ENCODE results near the gene ETS1. TPM values are rescaled to one million over a fixed set of nuclear protein-coding genes. Genes with fewer than 3 reads are reported as not detected.

The ETS1 gene
- total RNA-seq, 1 donor from 2014 or later, result 45.3 TPM

- H3K4me1 ChIP-seq, result peaks cover 24% of the 10 kb centered on the region
- H3K4me3 ChIP-seq, result no peak overlapping the region
- no peak for TF ChIP-seq CTCF (IDR thresholded peaks at IDR 0.05; ENCODE audit: borderline replicate concordance)
- H3K27ac ChIP-seq (replicated peaks), result no peak overlapping the region
- no peaks in the 10 kb centered on the region for H3K27me3 ChIP-seq (ENCODE audit: low read depth)
- H3K9me3 ChIP-seq (replicated peaks), result no peaks in the 10 kb centered on the region
- no peak for DNase-seq
- H3K36me3 ChIP-seq, result no peaks in the 10 kb centered on the region
- intact Hi-C loops (cut with micrococcal nuclease), result no loop called here
Observed at GRCh38 chr11:128590587-128590986, 3.2 kb upstream of the ETS1 start.

DNA sequence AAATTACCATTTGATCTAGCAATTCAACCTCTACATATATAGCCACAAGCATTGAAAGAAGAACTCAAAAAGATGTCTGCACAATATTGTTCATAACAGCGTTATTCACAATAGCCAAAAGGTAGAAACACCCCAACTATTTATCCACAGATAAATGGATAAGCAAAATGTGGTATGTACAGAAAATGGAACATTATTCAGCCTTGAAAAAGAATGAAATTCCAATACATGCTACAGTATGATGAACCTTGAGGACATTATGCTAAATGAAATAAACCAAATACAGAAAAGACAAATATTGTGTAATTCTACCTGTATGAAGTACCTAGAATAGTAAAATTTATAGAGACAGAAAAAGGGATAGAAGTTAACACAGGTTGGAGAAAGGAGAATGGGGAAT lies 2.6 kb upstream of the ETS1 start:
- intact Hi-C loops (cut with micrococcal nuclease), result no loop called here
- H3K27me3 ChIP-seq (ENCODE audit: low read depth), result no peaks in the 10 kb centered on the region
- no peak for TF ChIP-seq CTCF (IDR thresholded peaks at IDR 0.05; ENCODE audit: borderline replicate concordance)

DNA sequence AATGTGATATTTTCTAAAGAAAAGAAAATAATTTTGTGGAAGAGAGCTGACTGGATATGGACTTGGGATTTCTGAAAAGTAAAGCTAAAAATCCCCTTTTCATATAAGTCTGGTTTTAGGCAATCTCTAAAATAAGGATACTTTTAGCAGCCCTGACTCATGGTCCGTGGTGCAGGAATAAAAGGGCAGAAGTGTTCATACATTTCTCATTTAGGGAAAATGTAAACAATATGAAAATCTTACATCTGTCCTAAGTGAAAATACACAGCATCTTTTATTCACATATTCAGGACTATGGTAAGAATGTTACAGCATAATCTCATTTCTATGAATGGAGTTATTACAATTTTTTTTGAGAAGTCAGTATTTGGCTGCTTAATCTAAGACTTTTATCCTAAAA lies 735 bp upstream of the ETS1 start:
- Histone ChIP-seq H3K4me1 (peaks cover 35% of the 10 kb centered on the region), H3K27me3 (ENCODE audit: low read depth) (no peaks in the 10 kb centered on the region), H3K36me3 (no peaks in the 10 kb centered on the region), H3K27ac (replicated peaks) (no peak overlapping the region), H3K9me3 (replicated peaks) (no peaks in the 10 kb centered on the region), H3K4me3 (no peak overlapping the region)
- TF ChIP-seq CTCF (IDR thresholded peaks at IDR 0.05; ENCODE audit: borderline replicate concordance), result no peak
- intact Hi-C loops (cut with micrococcal nuclease), result no loop called here
- DNase-seq, result no peak

More for the DNA sequence above, 2.6 kb upstream of the ETS1 start:
- Histone ChIP-seq H3K4me1 (peaks cover 28% of the 10 kb centered on the region), H3K36me3 (no peaks in the 10 kb centered on the region), H3K9me3 (replicated peaks) (no peaks in the 10 kb centered on the region), H3K4me3 (no peak overlapping the region), H3K27ac (replicated peaks) (no peak overlapping the region)
- no peak for DNase-seq

DNA sequence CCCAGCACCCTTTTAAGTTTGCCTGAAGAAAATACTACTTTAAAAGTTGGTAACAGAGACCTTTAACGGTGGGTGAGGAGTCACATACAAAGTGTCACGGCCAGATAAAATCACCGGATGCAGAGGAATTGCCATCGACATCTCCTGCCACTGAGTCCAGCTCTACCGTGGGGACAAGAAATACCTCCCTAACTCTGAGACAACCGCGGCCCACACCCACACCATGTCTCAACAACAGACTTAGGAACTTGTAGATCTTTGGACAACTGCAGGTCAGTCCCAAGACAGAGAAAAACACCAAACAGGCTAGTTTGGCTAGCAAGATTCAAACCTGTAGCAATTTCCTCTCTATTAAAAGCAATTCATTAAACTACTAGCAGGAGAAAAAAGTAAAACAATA lies 669 bp downstream of the ETS1 start:
- intact Hi-C loops (cut with micrococcal nuclease), result no loop called here
- no peaks in the 10 kb centered on the region for H3K9me3 ChIP-seq (replicated peaks)
- H3K27me3 ChIP-seq (ENCODE audit: low read depth), result no peaks in the 10 kb centered on the region
- peak overlapping the region; percentile 76 for H3K27ac ChIP-seq (replicated peaks)
- H3K36me3 ChIP-seq, result no peaks in the 10 kb centered on the region
- TF ChIP-seq CTCF (IDR thresholded peaks at IDR 0.05; ENCODE audit: borderline replicate concordance), result no peak
- no peak for DNase-seq
- H3K4me3 ChIP-seq, result peak overlapping the region; percentile 62
- H3K4me1 ChIP-seq, result peaks cover 42% of the 10 kb centered on the region

- TF ChIP-seq CTCF (IDR thresholded peaks at IDR 0.05; ENCODE audit: borderline replicate concordance), result no peak
- peak overlapping the region; percentile 76 for H3K27ac ChIP-seq (replicated peaks)
- no peaks in the 10 kb centered on the region for H3K36me3 ChIP-seq
- H3K9me3 ChIP-seq (replicated peaks), result no peaks in the 10 kb centered on the region
- peak overlapping the region; percentile 62 for H3K4me3 ChIP-seq
- DNase-seq, result no peak
- H3K4me1 ChIP-seq, result peaks cover 52% of the 10 kb centered on the region
- intact Hi-C loops (cut with micrococcal nuclease), result no loop called here
- no peaks in the 10 kb centered on the region for H3K27me3 ChIP-seq (ENCODE audit: low read depth)
Observed at GRCh38 chr11:128585498-128586238, 1.7 kb downstream of the ETS1 start.

Data from left ventricle myocardium inferior (tissue), 1 donor.